ENCODE data around the gene EYA3. TPM values are rescaled to one million over a fixed set of nuclear protein-coding genes. Genes with fewer than 3 reads are reported as not detected.
"Not testable (repeated sequence)": the region's sequence is repeated elsewhere in the genome, so short reads cannot be mapped to it uniquely, and the experiment has no call there.

EYA3 gene
- total RNA-seq, 1 donor from 2014 or later, result 15.7 TPM

- peaks cover 27% of the 10 kb centered on the region for H3K4me1 Mint-ChIP-seq (ENCODE audit: low read depth)
- H3K27me3 Mint-ChIP-seq (ENCODE audit: low read depth), result no peaks in the 10 kb centered on the region
- no peak for TF ChIP-seq CTCF (IDR thresholded peaks at IDR 0.05)
- peaks cover 1% of the 10 kb centered on the region for H3K36me3 Mint-ChIP-seq (ENCODE audit: low read depth)
- H3K27ac Mint-ChIP-seq (ENCODE audit: unreplicated experiment), result peak overlapping the region; percentile 41
- DNase-seq (ENCODE audit: low spot score), result no peak
- no peak overlapping the region for H3K4me3 Mint-ChIP-seq (ENCODE audit: unreplicated experiment)
- H3K9me3 Mint-ChIP-seq (ENCODE audit: low read depth), result no peaks in the 10 kb centered on the region
These were observed 61.2 kb downstream of the EYA3 start for GRCh38 chr1:28027238-28027637.

DNA sequence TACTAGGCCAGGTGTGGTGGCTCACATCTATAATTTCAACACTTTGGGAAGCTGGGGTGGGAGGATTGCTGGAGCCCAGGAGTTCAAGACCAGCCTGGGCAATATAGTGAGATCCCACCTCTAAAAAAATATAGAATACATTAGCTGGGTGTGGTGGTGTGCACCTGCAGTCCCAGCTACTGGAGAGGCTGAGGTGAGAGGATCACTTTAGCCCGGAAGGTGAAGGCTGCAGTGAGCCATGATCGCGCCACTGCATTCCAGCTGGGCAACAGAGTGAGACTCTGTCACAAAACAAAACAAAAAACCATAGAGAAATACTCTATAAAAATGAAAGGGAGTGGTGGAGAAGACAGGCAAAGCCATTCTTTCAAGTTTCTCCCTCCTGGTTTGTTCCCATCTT is 62.1 kb downstream of the EYA3 start:
- H3K4me3 Mint-ChIP-seq (ENCODE audit: unreplicated experiment), result no peak overlapping the region
- H3K27ac Mint-ChIP-seq (ENCODE audit: unreplicated experiment), result peak overlapping the region; percentile 8
- peaks cover 1% of the 10 kb centered on the region for H3K36me3 Mint-ChIP-seq (ENCODE audit: low read depth)
- H3K27me3 Mint-ChIP-seq (ENCODE audit: low read depth), result no peaks in the 10 kb centered on the region
- H3K9me3 Mint-ChIP-seq (ENCODE audit: low read depth), result no peaks in the 10 kb centered on the region
- H3K4me1 Mint-ChIP-seq (ENCODE audit: low read depth), result peaks cover 28% of the 10 kb centered on the region
- no peak for DNase-seq (ENCODE audit: low spot score)
- no peak for TF ChIP-seq CTCF (IDR thresholded peaks at IDR 0.05)

GRCh38 chr1:28021064-28021463 is 67.3 kb downstream of the EYA3 start:
- no peak overlapping the region for H3K27ac Mint-ChIP-seq (ENCODE audit: unreplicated experiment)
- peaks cover 3% of the 10 kb centered on the region for H3K9me3 Mint-ChIP-seq (ENCODE audit: low read depth)
- DNase-seq (ENCODE audit: low spot score), result no peak
- TF ChIP-seq CTCF (IDR thresholded peaks at IDR 0.05), result no peak
- H3K27me3 Mint-ChIP-seq (ENCODE audit: low read depth), result no peaks in the 10 kb centered on the region
- H3K4me3 Mint-ChIP-seq (ENCODE audit: unreplicated experiment), result no peak overlapping the region
- H3K36me3 Mint-ChIP-seq (ENCODE audit: low read depth), result peaks cover 8% of the 10 kb centered on the region
- peaks cover 11% of the 10 kb centered on the region for H3K4me1 Mint-ChIP-seq (ENCODE audit: low read depth)

DNA sequence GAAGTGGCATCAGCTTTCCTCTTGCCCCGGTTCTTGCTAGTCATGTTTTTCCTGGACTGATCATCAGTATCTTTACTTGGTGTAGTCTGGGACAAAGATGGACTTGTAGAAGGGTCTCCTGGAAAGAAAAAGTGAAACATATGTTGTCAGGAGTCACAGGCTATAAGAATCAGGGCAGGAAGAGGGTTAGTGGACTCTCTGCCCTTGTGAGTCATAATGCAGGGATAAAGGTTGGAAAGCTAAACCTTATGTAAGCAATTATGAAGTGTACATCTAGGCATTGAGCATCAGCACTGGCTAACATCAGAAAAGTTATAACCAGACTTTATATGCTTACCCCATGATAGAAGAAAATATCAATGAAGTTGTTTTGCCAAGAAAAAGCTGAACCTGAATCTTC is 77.4 kb downstream of the EYA3 start:
- DNase-seq (ENCODE audit: low spot score), result no peak

DNA sequence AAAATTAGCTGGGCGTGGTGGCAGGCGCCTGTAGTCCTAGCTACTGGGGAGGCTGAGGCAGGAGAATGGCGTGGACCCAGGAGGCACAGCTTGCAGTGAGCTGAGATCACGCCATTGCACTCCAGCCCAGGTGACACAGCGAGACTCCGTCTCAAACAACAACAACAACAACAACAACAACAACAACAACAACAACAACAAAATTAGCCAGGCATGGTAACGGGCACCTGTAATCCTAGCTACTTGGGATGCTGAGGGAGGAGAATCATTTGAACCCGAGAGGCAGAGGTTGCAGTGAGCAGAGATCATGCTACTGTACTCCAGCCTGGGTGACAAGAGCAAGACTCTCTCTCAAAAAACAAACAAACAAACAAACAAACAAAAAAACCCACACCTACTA is 85.3 kb downstream of the EYA3 start:
- not testable (repeated sequence) for H3K27ac Mint-ChIP-seq (ENCODE audit: unreplicated experiment); DNase-seq (ENCODE audit: low spot score); H3K9me3 Mint-ChIP-seq (ENCODE audit: low read depth); H3K4me1 Mint-ChIP-seq (ENCODE audit: low read depth); H3K4me3 Mint-ChIP-seq (ENCODE audit: unreplicated experiment); H3K27me3 Mint-ChIP-seq (ENCODE audit: low read depth)
- peaks cover 15% of the 10 kb centered on the region for H3K36me3 Mint-ChIP-seq (ENCODE audit: low read depth)

More for the DNA sequence above, 77.4 kb downstream of the EYA3 start:
- Mint-ChIP-seq H3K27ac (ENCODE audit: unreplicated experiment) (no peak overlapping the region), H3K27me3 (ENCODE audit: low read depth) (no peaks in the 10 kb centered on the region), H3K9me3 (ENCODE audit: low read depth) (no peaks in the 10 kb centered on the region), H3K4me1 (ENCODE audit: low read depth) (no peaks in the 10 kb centered on the region), H3K4me3 (ENCODE audit: unreplicated experiment) (no peak overlapping the region), H3K36me3 (ENCODE audit: low read depth) (peaks cover 15% of the 10 kb centered on the region)
- TF ChIP-seq CTCF (IDR thresholded peaks at IDR 0.05), result no peak

GRCh38 chr1:28002600-28002999 is 85.8 kb downstream of the EYA3 start:
- no peak overlapping the region for H3K27ac Mint-ChIP-seq (ENCODE audit: unreplicated experiment)
- no peak for DNase-seq (ENCODE audit: low spot score)
- no peak overlapping the region for H3K4me3 Mint-ChIP-seq (ENCODE audit: unreplicated experiment)
- no peaks in the 10 kb centered on the region for H3K9me3 Mint-ChIP-seq (ENCODE audit: low read depth)
- TF ChIP-seq CTCF (IDR thresholded peaks at IDR 0.05), result no peak
- no peaks in the 10 kb centered on the region for H3K27me3 Mint-ChIP-seq (ENCODE audit: low read depth)
- H3K36me3 Mint-ChIP-seq (ENCODE audit: low read depth), result peaks cover 17% of the 10 kb centered on the region
- no peaks in the 10 kb centered on the region for H3K4me1 Mint-ChIP-seq (ENCODE audit: low read depth)
